Measurements from ENCODE around the gene ADM5.

ADM5 gene

GRCh38 chr19:49684983-49685553 is 4.3 kb upstream of the ADM5 start:
- peaks cover 7% of the 10 kb centered on the region; the same call in 1 of the 2 replicates for H3K79me2 ChIP-seq (ENCODE audit: insufficient read depth, low read length)
- no peak overlapping the region for H3K4me3 ChIP-seq (ENCODE audit: low read depth, low read length, poor library complexity, severe bottlenecking)
- H3K9ac ChIP-seq (ENCODE audit: low read length): no peak overlapping the region
- no peaks in the 10 kb centered on the region for H3K9me3 ChIP-seq (ENCODE audit: low read length)
- no peak overlapping the region for H2AFZ ChIP-seq (ENCODE audit: low read length)
- peaks cover 93% of the 10 kb centered on the region for H3K36me3 ChIP-seq (ENCODE audit: insufficient read depth, low read length)
- H3F3A ChIP-seq (ENCODE audit: insufficient read depth, low read length): no peaks in the 10 kb centered on the region
- TF ChIP-seq CTCF (IDR thresholded peaks at IDR 0.05; ENCODE audit: low read length): no peak
- no peak for TF ChIP-seq EZH2 (IDR thresholded peaks at IDR 0.05; ENCODE audit: borderline replicate concordance, low read length)
- no peak overlapping the region for H3K27ac ChIP-seq (ENCODE audit: low read depth, low read length, poor library complexity, severe bottlenecking)
- no peaks in the 10 kb centered on the region for H3K9me2 ChIP-seq (ENCODE audit: low read depth, low read length)
- H3K4me2 ChIP-seq (ENCODE audit: low read length): no peak overlapping the region
- no peaks in the 10 kb centered on the region for H3K27me3 ChIP-seq (ENCODE audit: insufficient read depth, low read length)
- no peaks in the 10 kb centered on the region for H4K20me1 ChIP-seq (ENCODE audit: insufficient read depth, low read length)
- peaks cover 9% of the 10 kb centered on the region for H3K4me1 ChIP-seq (ENCODE audit: insufficient read depth, low read length, severe bottlenecking)

GRCh38 chr19:49685845-49686332 is 3.5 kb upstream of the ADM5 start:
- Histone ChIP-seq H3K79me2 (ENCODE audit: insufficient read depth, low read length) (0 out of 2 replicates have a peak, but pooled peaks cover 4% of the 10 kb centered on the region), H3K27ac (ENCODE audit: low read depth, low read length, poor library complexity, severe bottlenecking) (no peak overlapping the region), H4K20me1 (ENCODE audit: insufficient read depth, low read length) (no peaks in the 10 kb centered on the region), H3K9me2 (ENCODE audit: low read depth, low read length) (no peaks in the 10 kb centered on the region), H3K4me1 (ENCODE audit: insufficient read depth, low read length, severe bottlenecking) (peaks cover 5% of the 10 kb centered on the region), H3K36me3 (ENCODE audit: insufficient read depth, low read length) (peaks cover 92% of the 10 kb centered on the region), H2AFZ (ENCODE audit: low read length) (no peak overlapping the region), H3K27me3 (ENCODE audit: insufficient read depth, low read length) (no peaks in the 10 kb centered on the region), H3K9me3 (ENCODE audit: low read length) (no peaks in the 10 kb centered on the region), H3K4me2 (ENCODE audit: low read length) (no peak overlapping the region), H3K4me3 (ENCODE audit: low read depth, low read length, poor library complexity, severe bottlenecking) (no peak overlapping the region), H3F3A (ENCODE audit: insufficient read depth, low read length) (no peaks in the 10 kb centered on the region), H3K9ac (ENCODE audit: low read length) (no peak overlapping the region)
- no peak for TF ChIP-seq CTCF (IDR thresholded peaks at IDR 0.05; ENCODE audit: low read length)
- TF ChIP-seq EZH2 (IDR thresholded peaks at IDR 0.05; ENCODE audit: borderline replicate concordance, low read length): no peak

DNA sequence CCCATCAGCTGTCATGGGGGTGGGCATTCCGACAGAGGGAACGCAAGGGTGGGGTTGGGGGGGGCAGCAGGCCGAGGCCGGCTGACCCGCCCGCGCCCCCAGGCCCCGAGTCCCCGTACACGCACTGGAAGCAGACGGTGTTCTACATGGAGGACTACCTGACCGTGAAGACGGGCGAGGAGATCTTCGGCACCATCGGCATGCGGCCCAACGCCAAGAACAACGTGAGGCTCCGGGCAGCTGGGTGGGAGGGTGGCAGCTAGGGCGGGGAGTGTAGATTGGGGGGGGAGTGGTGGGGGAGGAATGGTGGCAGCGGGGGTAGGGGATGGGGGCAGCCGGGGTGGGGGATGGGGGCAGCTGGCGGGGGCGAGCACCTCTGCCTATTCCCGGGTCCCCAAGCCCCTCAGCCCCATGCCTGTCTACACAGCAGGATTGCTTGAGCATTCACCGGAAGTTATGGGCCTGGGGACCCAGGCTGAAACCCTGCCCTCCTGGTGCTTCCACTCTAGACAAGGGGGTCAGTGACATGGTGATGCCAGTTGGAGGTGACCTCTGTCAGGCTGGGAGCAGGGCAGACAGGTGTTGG is 2.8 kb upstream of the ADM5 start:
- Histone ChIP-seq H3K9me3 (ENCODE audit: low read length) (no peaks in the 10 kb centered on the region), H3K9me2 (ENCODE audit: low read depth, low read length) (no peaks in the 10 kb centered on the region), H3F3A (ENCODE audit: insufficient read depth, low read length) (no peaks in the 10 kb centered on the region), H3K36me3 (ENCODE audit: insufficient read depth, low read length) (peaks cover 87% of the 10 kb centered on the region), H3K9ac (ENCODE audit: low read length) (no peak overlapping the region), H3K79me2 (ENCODE audit: insufficient read depth, low read length) (no peaks in the 10 kb centered on the region), H4K20me1 (ENCODE audit: insufficient read depth, low read length) (no peaks in the 10 kb centered on the region), H3K27ac (ENCODE audit: low read depth, low read length, poor library complexity, severe bottlenecking) (no peak overlapping the region), H3K4me3 (ENCODE audit: low read depth, low read length, poor library complexity, severe bottlenecking) (no peak overlapping the region), H3K4me1 (ENCODE audit: insufficient read depth, low read length, severe bottlenecking) (peaks cover 10% of the 10 kb centered on the region), H3K27me3 (ENCODE audit: insufficient read depth, low read length) (no peaks in the 10 kb centered on the region), H3K4me2 (ENCODE audit: low read length) (no peak overlapping the region), H2AFZ (ENCODE audit: low read length) (no peak overlapping the region)
- TF ChIP-seq EZH2 (IDR thresholded peaks at IDR 0.05; ENCODE audit: borderline replicate concordance, low read length): no peak
- TF ChIP-seq CTCF (IDR thresholded peaks at IDR 0.05; ENCODE audit: low read length): no peak
